Esophagus squamous epithelium (tissue), 5 donors: ENCODE data around the gene PIMREG. TPM values are rescaled to one million over a fixed set of nuclear protein-coding genes. Genes with fewer than 3 reads are reported as not detected.

Experiments
- DNase-seq: peaks from one replicate; lab custom pipeline; 2025; lab: John Stamatoyannopoulos, UW
- H3K27ac ChIP-seq, 4 donors: fragments of 200-600 bp; sonication (generic); one replicate each; pipeline ENCODE4 v1.5.1; 2016 to 2019; ENCODE audit warnings: mild to moderate bottlenecking in 1 of 4
- H3K27me3 ChIP-seq, 4 donors: fragments of 200-600 bp; sonication (generic); 1 replicate in 3 of 4; 2 replicates in 1 of 4; pipeline versions ENCODE4 v1.5.1 to v1.6.0; 2017 to 2021; ENCODE audit warnings: antibody characterized with exemption in 1 of 4
- H3K36me3 ChIP-seq, 3 donors: fragments of 200-600 bp; sonication (generic); one replicate each; pipeline ENCODE4 v1.5.1; 2016 to 2019
- H3K4me1 ChIP-seq, 3 donors: fragments of 200-600 bp; sonication (generic); one replicate each; pipeline ENCODE4 v1.5.1; 2017 to 2019
- H3K4me3 ChIP-seq, 4 donors: fragments of 200-600 bp; sonication (generic); 1 replicate in 3 of 4; 2 replicates in 1 of 4; pipeline ENCODE4 v1.5.1; 2016 to 2019; ENCODE audit warnings: mild to moderate bottlenecking in 2 of 4, moderate library complexity in 1 of 4
- H3K9me3 ChIP-seq, 3 donors: fragments of 200-600 bp; sonication (generic); one replicate each; pipeline ENCODE4 v1.5.1; 2016 to 2019
- POLR2A ChIP-seq, 4 donors: fragments of 450-650 bp; IDR thresholded peaks; one replicate each; pipeline ENCODE4 v1.6.1; 2017; ENCODE audit warnings: antibody characterized with exemption in 4 of 4, mild to moderate bottlenecking in 4 of 4, moderate library complexity in 3 of 4
- WGBS, 2 donors: methylation state at CpG; one replicate each; pipeline ENCODE4 v1.1.5; 2018; 5-methylcytosine and 5-hydroxymethylcytosine counted together
- intact Hi-C: fragments of 100-400 bp; cut with DNase I; formaldehyde crosslinking; loops from one replicate; pipeline ENCODE4 v1.15.0; 2022
- total RNA-seq, 4 donors: library from RNA; depleted of rRNA; stranded (reverse); fragments of >200 nt; gene quantifications; one replicate each; pipeline ENCODE4 v1.1.0, GENCODE V29; 2016
- TF ChIP-seq, protein P1 (sequence below), 6 experiments: fragments of 450-650 bp in 4 of 6; fragments of 200-600 bp in 2 of 6; sonication (generic) in 2 of 6; IDR thresholded peaks; one replicate each; pipeline ENCODE4 v1.5.1; 2016 to 2019; ENCODE audit warnings: antibody characterized with exemption in 6 of 6, mild to moderate bottlenecking in 4 of 6, moderate library complexity in 4 of 6
- donor health status: DM: yes; HTN: yes; CAD: no.

PIMREG gene
- total RNA-seq, 4 donors from 2014 or later = 3.6 to 7.2 (median 5.2) TPM

DNA sequence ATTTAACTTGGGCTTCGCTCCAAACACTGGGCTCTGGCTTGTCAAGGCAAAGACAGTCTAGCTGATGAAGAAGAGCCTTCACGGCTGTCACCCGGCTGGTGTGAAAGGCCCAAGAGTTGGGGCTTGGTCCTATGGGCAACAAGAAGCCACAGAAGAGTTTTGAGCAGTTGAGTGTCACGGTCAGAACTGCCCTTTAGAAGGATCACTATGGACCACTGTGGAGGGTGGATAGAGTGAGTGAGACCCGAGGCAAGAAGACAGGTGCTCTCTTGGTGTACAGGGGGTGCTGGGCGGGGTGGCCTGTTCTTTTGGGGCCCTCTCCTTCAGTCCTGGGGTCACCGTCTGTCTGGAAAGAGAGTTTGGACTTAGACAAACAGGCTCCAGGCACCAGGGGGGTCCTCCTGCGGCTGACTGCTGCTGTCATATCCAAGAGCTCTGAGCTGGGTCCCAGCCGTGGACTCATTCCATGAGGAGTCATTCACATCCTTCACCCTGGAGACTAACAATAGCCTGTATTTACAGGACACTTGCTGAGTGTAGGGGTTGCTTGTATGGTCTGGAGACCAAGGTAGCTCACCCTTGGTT is 2.4 kb downstream of the PIMREG start:
- Histone ChIP-seq H3K36me3 (peaks cover 0 to 32% (median 0%) of the 10 kb centered on the region in 3 donors), H3K4me1 (peaks cover 7 to 20% (median 14%) of the 10 kb centered on the region in 3 donors), H3K9me3 (no peaks in the 10 kb centered on the region), H3K27ac (no peak overlapping the region), H3K4me3 (no peak overlapping the region), H3K27me3 (peaks cover 0 to 3% (median 0%) of the 10 kb centered on the region in 4 donors)
- TF ChIP-seq, protein P1, sequence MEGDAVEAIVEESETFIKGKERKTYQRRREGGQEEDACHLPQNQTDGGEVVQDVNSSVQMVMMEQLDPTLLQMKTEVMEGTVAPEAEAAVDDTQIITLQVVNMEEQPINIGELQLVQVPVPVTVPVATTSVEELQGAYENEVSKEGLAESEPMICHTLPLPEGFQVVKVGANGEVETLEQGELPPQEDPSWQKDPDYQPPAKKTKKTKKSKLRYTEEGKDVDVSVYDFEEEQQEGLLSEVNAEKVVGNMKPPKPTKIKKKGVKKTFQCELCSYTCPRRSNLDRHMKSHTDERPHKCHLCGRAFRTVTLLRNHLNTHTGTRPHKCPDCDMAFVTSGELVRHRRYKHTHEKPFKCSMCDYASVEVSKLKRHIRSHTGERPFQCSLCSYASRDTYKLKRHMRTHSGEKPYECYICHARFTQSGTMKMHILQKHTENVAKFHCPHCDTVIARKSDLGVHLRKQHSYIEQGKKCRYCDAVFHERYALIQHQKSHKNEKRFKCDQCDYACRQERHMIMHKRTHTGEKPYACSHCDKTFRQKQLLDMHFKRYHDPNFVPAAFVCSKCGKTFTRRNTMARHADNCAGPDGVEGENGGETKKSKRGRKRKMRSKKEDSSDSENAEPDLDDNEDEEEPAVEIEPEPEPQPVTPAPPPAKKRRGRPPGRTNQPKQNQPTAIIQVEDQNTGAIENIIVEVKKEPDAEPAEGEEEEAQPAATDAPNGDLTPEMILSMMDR (IDR thresholded peaks at IDR 0.05) = no peak
- TF ChIP-seq POLR2A (IDR thresholded peaks at IDR 0.05) = no peak
- 72 to 90% methylated on average over 4 to 9 of the region's 9 CpGs for WGBS, 2 donors
- intact Hi-C loops = no loop called here
- no peak for DNase-seq

DNA sequence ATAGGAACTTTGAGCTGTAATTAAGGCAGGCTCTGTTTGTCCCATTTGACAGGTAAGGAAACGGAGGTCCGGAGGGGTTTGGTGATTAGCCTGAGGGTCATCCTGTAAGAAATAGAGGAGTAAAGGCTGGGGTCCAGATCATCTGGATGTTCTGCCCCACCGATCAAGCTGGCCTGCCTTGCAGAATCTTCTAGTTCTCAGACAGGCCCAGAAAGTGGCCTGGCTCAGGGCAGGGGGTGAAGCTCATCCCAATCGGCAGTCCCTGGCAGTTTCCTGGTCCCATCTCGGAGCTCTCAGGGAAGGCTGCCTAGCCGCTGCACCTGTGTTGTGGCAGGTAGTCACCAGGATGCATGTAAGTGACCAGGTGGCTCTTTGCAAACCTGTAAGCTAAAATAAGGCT is 4.2 kb downstream of the PIMREG start:
- Histone ChIP-seq H3K27ac (no peak overlapping the region), H3K27me3 (no peaks in the 10 kb centered on the region), H3K9me3 (no peaks in the 10 kb centered on the region), H3K36me3 (peaks cover 0 to 42% (median 0%) of the 10 kb centered on the region in 3 donors), H3K4me3 (no peak overlapping the region), H3K4me1 (peaks cover 7 to 15% (median 12%) of the 10 kb centered on the region in 3 donors)
- intact Hi-C loops = no loop called here
- TF ChIP-seq, protein P1 (IDR thresholded peaks at IDR 0.05) = no peak
- TF ChIP-seq POLR2A (IDR thresholded peaks at IDR 0.05) = no peak
- no peak for DNase-seq
- 96 to 98% methylated on average over 4 of the region's 6 CpGs for WGBS, 2 donors

DNA sequence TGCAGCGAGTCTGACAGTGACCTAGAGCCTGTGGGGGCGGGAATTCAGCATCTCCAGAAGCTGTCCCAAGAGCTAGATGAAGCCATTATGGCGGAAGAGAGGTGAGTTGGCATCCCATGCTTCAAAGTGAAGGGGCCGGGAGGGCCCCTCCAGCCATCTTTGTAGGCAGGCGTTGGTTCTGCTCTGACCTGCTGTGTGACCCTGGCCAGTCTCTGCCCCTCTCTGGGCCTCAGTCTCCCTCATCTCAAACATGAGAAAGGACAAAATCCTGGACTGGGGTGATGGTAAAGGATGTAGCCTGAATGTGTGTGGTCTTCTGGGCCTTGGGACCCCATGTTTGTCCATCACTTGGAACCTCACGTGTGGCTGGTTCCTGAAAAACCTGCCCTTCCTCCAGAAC is 5.1 kb downstream of the PIMREG start:
- TF ChIP-seq, protein P1 (IDR thresholded peaks at IDR 0.05) = no peak
- TF ChIP-seq POLR2A (IDR thresholded peaks at IDR 0.05) = no peak
- Histone ChIP-seq H3K27me3 (no peaks in the 10 kb centered on the region), H3K27ac (no peak overlapping the region), H3K4me3 (no peak overlapping the region), H3K36me3 (peaks cover 0 to 49% (median 0%) of the 10 kb centered on the region in 3 donors), H3K9me3 (no peaks in the 10 kb centered on the region), H3K4me1 (peaks cover 6 to 8% (median 7%) of the 10 kb centered on the region in 3 donors)
- WGBS, 2 donors = 90 to 93% methylated on average over 2 of the region's 6 CpGs
- intact Hi-C loops = no loop called here
- no peak for DNase-seq

DNA sequence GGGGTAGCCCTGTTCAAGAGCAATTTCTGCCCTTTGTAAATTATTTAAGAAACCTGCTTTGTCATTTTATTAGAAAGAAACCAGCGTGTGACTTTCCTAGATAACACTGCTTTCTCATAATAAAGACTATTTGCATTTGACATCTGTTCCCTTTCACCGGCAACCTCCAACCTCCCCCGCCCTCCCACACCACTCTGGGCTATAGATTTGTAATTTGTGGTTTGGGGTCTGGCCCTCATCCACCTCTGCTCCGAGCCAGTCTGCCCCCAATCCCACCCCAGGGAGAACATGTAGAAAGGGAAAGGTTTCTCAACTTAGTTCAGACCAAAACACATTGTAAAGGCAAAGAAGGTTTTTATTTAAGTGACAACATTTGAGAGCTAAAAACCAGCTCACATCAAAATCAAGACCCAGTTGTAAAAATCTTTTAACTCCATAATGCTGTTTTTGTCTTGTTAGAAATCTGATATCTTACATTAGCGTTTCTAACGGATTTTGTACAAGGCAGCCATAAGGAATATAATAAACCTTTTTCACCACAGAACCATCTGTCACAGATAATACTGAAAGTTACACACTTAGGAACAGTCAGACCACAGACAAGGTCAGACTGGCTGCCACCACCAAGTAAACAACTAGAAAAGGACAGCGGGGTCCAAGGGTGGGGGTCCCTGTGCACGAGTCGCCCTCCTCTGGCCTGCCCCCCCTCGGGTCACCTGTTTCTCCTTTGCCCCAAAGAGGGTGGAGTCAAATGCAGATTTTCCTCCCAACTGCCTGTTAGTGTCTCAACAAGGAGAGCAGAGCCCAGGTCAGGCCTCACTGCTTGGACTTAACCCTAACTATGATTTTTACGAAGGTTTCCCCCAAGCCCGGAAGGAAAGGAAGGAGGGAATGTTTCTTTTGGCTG is 6.9 kb downstream of the PIMREG start:
- Histone ChIP-seq H3K36me3 (peaks cover 0 to 55% (median 0%) of the 10 kb centered on the region in 3 donors), H3K27ac (no peak overlapping the region), H3K27me3 (no peaks in the 10 kb centered on the region), H3K4me3 (no peak overlapping the region), H3K9me3 (no peaks in the 10 kb centered on the region), H3K4me1 (peaks cover 5 to 16% (median 7%) of the 10 kb centered on the region in 3 donors)
- no peak for TF ChIP-seq POLR2A (IDR thresholded peaks at IDR 0.05)
- TF ChIP-seq, protein P1 (IDR thresholded peaks at IDR 0.05) = no peak
- WGBS, 2 donors = 45 to 46% methylated on average over 12 of the region's 12 CpGs
- intact Hi-C loops = no loop called here
- DNase-seq = no peak
